Liver (tissue), 9 donors: ENCODE measurements around the gene SNRPB. TPM values are rescaled to one million over a fixed set of nuclear protein-coding genes. Genes with fewer than 3 reads are reported as not detected.

Source experiments
- DNase-seq: peaks from one replicate; pipeline ENCODE4 v3.0.0-alpha.2; 2017; ENCODE audit warnings: low spot score
- H3K27ac ChIP-seq, 2 donors: one replicate each; pipeline ENCODE4 v1.7.0; 2013; ENCODE audit warnings: inconsistent platforms in 2 of 2, low read length in 2 of 2, control low read depth in 1 of 2, low read depth in 1 of 2, mild to moderate bottlenecking in 1 of 2
- H3K27me3 ChIP-seq, 4 donors: one replicate each; pipeline versions ENCODE4 v1.6.1 to v1.7.0; 2013; ENCODE audit warnings: low read length in 3 of 4, inconsistent platforms in 1 of 4, mild to moderate bottlenecking in 1 of 4, moderate library complexity in 1 of 4; ENCODE audit not compliant: control insufficient read depth in 4 of 4, insufficient read depth in 4 of 4
- H3K36me3 ChIP-seq, 4 donors: one replicate each; pipeline versions ENCODE4 v1.6.1 to v1.7.0; 2013; ENCODE audit warnings: low read length in 3 of 4, mild to moderate bottlenecking in 3 of 4, low read depth in 1 of 4, moderate library complexity in 1 of 4; ENCODE audit not compliant: control insufficient read depth in 4 of 4, insufficient read depth in 3 of 4
- H3K4me1 ChIP-seq, 4 donors: one replicate each; pipeline versions ENCODE4 v1.6.1 to v1.7.0; 2013; ENCODE audit warnings: low read length in 3 of 4, mild to moderate bottlenecking in 3 of 4, moderate library complexity in 1 of 4; ENCODE audit not compliant: control insufficient read depth in 4 of 4, insufficient read depth in 4 of 4
- H3K4me3 ChIP-seq, 3 donors: one replicate each; pipeline versions ENCODE4 v1.6.1 to v1.7.0; 2013; ENCODE audit warnings: low read length in 3 of 3, control low read depth in 1 of 3, low read depth in 1 of 3, mild to moderate bottlenecking in 1 of 3
- H3K9ac ChIP-seq, 2 donors: one replicate each; pipeline ENCODE4 v1.7.0; 2013; ENCODE audit warnings: low read length in 2 of 2, mild to moderate bottlenecking in 2 of 2, moderate library complexity in 2 of 2, control low read depth in 1 of 2, low read depth in 1 of 2
- H3K9me3 ChIP-seq, 4 donors: one replicate each; pipeline versions ENCODE4 v1.6.1 to v1.7.0; 2013; ENCODE audit warnings: low read length in 3 of 4; ENCODE audit not compliant: control insufficient read depth in 4 of 4
- FOXA1 ChIP-seq: IDR thresholded peaks from 2 replicates; pipeline ENCODE4 v1.6.1; 2016; ENCODE audit warnings: antibody characterized with exemption
- GABPA ChIP-seq, 2 donors: IDR thresholded peaks in 1 of 2; conservative IDR thresholded peaks in 1 of 2; 2 replicates each; pipeline ENCODE4 v1.6.1; 2016; ENCODE audit warnings: antibody characterized with exemption in 2 of 2, mild to moderate bottlenecking in 1 of 2, moderate library complexity in 1 of 2
- HNF4A ChIP-seq, 2 donors: conservative IDR thresholded peaks; 2 replicates each; pipeline ENCODE4 v1.6.1; 2016; ENCODE audit warnings: antibody characterized with exemption in 2 of 2, mild to moderate bottlenecking in 2 of 2
- HNF4G ChIP-seq: IDR thresholded peaks from 2 replicates; pipeline ENCODE4 v1.6.1; 2016; ENCODE audit warnings: antibody characterized with exemption
- NR2F2 ChIP-seq: IDR thresholded peaks from 2 replicates; pipeline ENCODE4 v1.6.1; 2016; ENCODE audit warnings: antibody characterized with exemption
- TAF1 ChIP-seq: conservative IDR thresholded peaks from 2 replicates; pipeline ENCODE4 v1.6.1; 2016; ENCODE audit warnings: antibody characterized with exemption, mild to moderate bottlenecking
- WGBS: extraction: QIAGEN DNeasy Blood & Tissue Kit; methylation state at CpG from one replicate; pipeline ENCODE4 v1.1.7; 2013; 5-methylcytosine and 5-hydroxymethylcytosine counted together
- polyA plus RNA-seq, 2 donors: library from polyadenylated mRNA; stranded (reverse) in 1 of 2; unstranded in 1 of 2; fragments of 200-250 nt in 1 of 2; fragments of >200 nt in 1 of 2; fragmentation: Nextera tagmentation in 1 of 2; extraction: Ambion mirVana in 1 of 2; gene quantifications; one replicate each; pipeline versions ENCODE4 v1.2.1 to v1.2.3, GENCODE V29; 2013 to 2015
- total RNA-seq, 2 donors: library from RNA; depleted of rRNA; stranded (reverse); fragments of >200 nt; gene quantifications; one replicate each; pipeline ENCODE4 v1.2.3, GENCODE V29; 2014
- TF ChIP-seq, protein P1 (sequence below): IDR thresholded peaks from 2 replicates; pipeline ENCODE4 v1.6.1; 2016; ENCODE audit warnings: antibody characterized with exemption, mild to moderate bottlenecking
- TF ChIP-seq, protein P2 (sequence below): fragments of 150-350 bp; IDR thresholded peaks from 2 replicates; pipeline ENCODE4 v1.5.1; 2017; ENCODE audit warnings: improper control_type of control experiment, low read depth, low read length; ENCODE audit not compliant: missing input control
- donor health status: healthy.
- donor health status: healthy.
- donor health status: healthy.
- donor health status: healthy.
- donor health status: healthy.

The SNRPB gene
- total and polyA plus RNA-seq, 4 donors: 42.3 to 111 (median 72.6) TPM

DNA sequence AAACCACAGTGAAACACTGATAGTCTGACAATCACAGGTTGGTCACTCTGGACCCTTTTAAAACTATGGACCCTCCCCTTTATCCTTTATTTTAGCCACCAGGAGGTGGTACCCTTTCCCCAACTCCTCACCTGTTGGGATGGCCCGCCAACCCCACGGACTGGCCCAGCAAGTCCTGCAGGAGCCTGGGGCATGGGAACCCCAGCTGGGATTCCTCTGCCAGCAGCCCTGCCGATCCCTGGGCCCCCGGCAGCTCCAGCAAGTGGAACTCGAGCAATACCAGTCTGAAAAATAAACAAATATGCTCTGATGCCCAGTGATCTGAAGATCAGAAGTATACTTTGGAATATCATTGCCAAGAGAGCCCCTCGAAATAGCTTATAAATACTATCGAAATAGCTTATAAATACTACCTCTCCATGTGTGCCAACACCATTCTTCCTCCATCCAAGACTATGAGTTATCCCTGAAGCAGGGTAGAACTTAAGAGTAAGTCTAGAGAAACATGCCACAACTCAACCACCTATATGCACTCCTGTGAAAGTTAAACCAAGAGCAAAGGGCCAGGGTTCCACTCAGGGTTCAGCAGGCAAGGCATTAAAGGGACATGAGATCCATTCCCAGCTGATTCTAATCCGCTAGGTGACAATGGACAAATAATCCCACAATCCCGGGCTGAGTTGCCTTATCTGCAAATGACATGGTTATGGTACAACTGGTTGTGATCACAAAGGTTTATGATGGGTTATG lies 6.8 kb downstream of the SNRPB start:
- H3K27me3 ChIP-seq: no peaks in the 10 kb centered on the region
- H3K36me3 ChIP-seq: peaks cover 16 to 81% (median 80%) of the 10 kb centered on the region in 4 donors
- TF ChIP-seq HNF4A (conservative IDR thresholded peaks at IDR 0.05) (no peak), TAF1 (no peak)
- H3K9me3 ChIP-seq: no peaks in the 10 kb centered on the region
- no peak overlapping the region for H3K9ac ChIP-seq
- no peak overlapping the region for H3K27ac ChIP-seq
- no peak overlapping the region for H3K4me3 ChIP-seq
- DNase-seq: no peak
- WGBS: 93% methylated on average over 9 of the region's 9 CpGs
- peaks cover 4 to 6% (median 5%) of the 10 kb centered on the region in 4 donors for H3K4me1 ChIP-seq

DNA sequence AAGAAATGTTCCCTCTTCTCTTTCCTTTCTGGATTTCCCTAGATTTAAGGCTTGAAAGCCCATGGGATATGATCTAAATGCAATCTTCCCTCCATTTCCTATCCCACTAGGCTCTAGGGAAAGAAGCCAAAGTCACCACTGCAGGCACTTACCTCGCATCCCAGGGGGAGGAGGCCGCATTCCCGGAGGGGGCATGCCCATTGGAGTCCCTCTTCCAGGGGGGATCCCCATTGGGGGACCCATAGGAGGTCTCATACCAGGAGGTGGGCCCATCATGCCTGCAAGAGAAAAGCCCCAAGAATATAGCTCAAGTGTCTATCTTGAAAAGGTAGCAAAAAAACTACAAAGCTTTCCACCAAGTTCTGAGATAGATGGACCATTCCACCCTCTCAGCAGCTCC lies 8.1 kb downstream of the SNRPB start:
- TF ChIP-seq, protein P1, sequence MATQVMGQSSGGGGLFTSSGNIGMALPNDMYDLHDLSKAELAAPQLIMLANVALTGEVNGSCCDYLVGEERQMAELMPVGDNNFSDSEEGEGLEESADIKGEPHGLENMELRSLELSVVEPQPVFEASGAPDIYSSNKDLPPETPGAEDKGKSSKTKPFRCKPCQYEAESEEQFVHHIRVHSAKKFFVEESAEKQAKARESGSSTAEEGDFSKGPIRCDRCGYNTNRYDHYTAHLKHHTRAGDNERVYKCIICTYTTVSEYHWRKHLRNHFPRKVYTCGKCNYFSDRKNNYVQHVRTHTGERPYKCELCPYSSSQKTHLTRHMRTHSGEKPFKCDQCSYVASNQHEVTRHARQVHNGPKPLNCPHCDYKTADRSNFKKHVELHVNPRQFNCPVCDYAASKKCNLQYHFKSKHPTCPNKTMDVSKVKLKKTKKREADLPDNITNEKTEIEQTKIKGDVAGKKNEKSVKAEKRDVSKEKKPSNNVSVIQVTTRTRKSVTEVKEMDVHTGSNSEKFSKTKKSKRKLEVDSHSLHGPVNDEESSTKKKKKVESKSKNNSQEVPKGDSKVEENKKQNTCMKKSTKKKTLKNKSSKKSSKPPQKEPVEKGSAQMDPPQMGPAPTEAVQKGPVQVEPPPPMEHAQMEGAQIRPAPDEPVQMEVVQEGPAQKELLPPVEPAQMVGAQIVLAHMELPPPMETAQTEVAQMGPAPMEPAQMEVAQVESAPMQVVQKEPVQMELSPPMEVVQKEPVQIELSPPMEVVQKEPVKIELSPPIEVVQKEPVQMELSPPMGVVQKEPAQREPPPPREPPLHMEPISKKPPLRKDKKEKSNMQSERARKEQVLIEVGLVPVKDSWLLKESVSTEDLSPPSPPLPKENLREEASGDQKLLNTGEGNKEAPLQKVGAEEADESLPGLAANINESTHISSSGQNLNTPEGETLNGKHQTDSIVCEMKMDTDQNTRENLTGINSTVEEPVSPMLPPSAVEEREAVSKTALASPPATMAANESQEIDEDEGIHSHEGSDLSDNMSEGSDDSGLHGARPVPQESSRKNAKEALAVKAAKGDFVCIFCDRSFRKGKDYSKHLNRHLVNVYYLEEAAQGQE: no peak
- TF ChIP-seq NR2F2 (no peak), GABPA (IDR thresholded peaks at IDR 0.05 in 1 of 2, conservative IDR thresholded peaks at IDR 0.05 in 1 of 2) (no peak), FOXA1 (no peak), HNF4G (no peak)
- 94% methylated on average over 3 of the region's 3 CpGs for WGBS

DNA sequence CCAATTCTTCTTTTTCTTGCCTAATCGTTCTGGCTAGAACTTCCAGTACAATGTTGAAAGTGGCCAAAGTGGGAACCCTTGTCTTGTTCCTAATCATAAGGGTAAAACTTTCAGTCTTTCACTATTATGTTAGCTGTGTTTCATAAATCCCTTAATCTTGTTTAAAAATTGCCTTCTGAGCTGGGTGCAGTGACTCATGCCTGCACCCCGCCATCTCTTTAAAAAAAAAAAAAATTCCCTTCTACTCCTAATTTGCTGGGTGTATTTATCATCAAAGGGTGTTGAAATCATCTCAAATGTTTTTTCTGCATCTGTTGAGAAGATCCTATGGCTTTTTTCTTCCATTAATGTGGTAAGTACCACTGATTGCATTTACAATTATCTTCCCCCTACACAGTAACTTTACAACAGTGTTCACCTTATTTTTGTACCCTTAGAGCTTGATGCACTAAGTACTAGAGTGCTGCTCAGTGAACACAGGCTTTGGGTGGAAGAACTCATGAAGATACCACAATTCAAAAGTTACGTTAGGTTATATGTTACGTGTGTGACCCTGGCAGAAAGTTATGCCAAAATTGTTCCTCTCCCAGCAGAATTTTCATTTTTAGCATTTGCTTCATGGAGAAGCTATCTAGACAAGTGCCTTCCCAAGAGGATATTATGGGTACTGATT lies 9.7 kb downstream of the SNRPB start:
- Histone ChIP-seq H3K27me3 (no peaks in the 10 kb centered on the region), H3K4me3 (no peak overlapping the region), H3K36me3 (peaks cover 12 to 64% (median 62%) of the 10 kb centered on the region in 4 donors), H3K9me3 (no peaks in the 10 kb centered on the region), H3K4me1 (no peaks in the 10 kb centered on the region), H3K9ac (no peak overlapping the region), H3K27ac (no peak overlapping the region)
- TF ChIP-seq FOXA1: no peak
- TF ChIP-seq, protein P2, sequence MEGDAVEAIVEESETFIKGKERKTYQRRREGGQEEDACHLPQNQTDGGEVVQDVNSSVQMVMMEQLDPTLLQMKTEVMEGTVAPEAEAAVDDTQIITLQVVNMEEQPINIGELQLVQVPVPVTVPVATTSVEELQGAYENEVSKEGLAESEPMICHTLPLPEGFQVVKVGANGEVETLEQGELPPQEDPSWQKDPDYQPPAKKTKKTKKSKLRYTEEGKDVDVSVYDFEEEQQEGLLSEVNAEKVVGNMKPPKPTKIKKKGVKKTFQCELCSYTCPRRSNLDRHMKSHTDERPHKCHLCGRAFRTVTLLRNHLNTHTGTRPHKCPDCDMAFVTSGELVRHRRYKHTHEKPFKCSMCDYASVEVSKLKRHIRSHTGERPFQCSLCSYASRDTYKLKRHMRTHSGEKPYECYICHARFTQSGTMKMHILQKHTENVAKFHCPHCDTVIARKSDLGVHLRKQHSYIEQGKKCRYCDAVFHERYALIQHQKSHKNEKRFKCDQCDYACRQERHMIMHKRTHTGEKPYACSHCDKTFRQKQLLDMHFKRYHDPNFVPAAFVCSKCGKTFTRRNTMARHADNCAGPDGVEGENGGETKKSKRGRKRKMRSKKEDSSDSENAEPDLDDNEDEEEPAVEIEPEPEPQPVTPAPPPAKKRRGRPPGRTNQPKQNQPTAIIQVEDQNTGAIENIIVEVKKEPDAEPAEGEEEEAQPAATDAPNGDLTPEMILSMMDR: no peak
- no peak for DNase-seq
- WGBS: 87% methylated on average over 4 of the region's 4 CpGs

More for the DNA sequence above, 8.1 kb downstream of the SNRPB start:
- no peak overlapping the region for H3K4me3 ChIP-seq
- no peaks in the 10 kb centered on the region for H3K27me3 ChIP-seq
- no peak overlapping the region for H3K9ac ChIP-seq
- peaks cover 14 to 78% (median 77%) of the 10 kb centered on the region in 4 donors for H3K36me3 ChIP-seq
- DNase-seq: no peak
- no peaks in the 10 kb centered on the region for H3K4me1 ChIP-seq
- no peak overlapping the region for H3K27ac ChIP-seq
- H3K9me3 ChIP-seq: no peaks in the 10 kb centered on the region
